Stimulated activated naive B cell treated with anti-CD40 and anti-IgM and Interleukin-4, amounts not matched to agents 10 μg/mL and 1 μg/mL and 100 μg/mL, for 72 hours (primary cell): ENCODE results near the gene NDUFA8.

Experiments
- ATAC-seq, 2 donors: fragments of 150-1000 bp; cut with Tn5 transposase; replicated peaks; 2 replicates each; pipeline ENCODE4 v1.10.0; 2021; ENCODE audit warnings: moderate library complexity in 1 of 2
- DNase-seq: peaks from one replicate; pipeline ENCODE4 v3.0.0; 2021
- H3K27ac Mint-ChIP-seq: one replicate; pipeline ENCODE4 v1.8.0; 2022; ENCODE audit warnings: mild to moderate bottlenecking, mixed read lengths
- H3K27me3 Mint-ChIP-seq, 2 donors: one replicate each; pipeline ENCODE4 v1.8.0; 2022; ENCODE audit warnings: mixed read lengths in 2 of 2
- H3K36me3 Mint-ChIP-seq, 2 donors: one replicate each; pipeline ENCODE4 v1.8.0; 2022; ENCODE audit warnings: mixed read lengths in 2 of 2, mild to moderate bottlenecking in 1 of 2
- H3K4me1 Mint-ChIP-seq, 2 donors: one replicate each; pipeline ENCODE4 v1.8.0; 2022; ENCODE audit warnings: mixed read lengths in 2 of 2, mild to moderate bottlenecking in 1 of 2
- H3K4me3 Mint-ChIP-seq, 2 donors: one replicate each; pipeline ENCODE4 v1.8.0; 2022; ENCODE audit warnings: mild to moderate bottlenecking in 2 of 2, mixed read lengths in 2 of 2, moderate library complexity in 1 of 2
- H3K9me3 Mint-ChIP-seq, 2 donors: one replicate each; pipeline ENCODE4 v1.8.0; 2022; ENCODE audit warnings: mixed read lengths in 2 of 2, mild to moderate bottlenecking in 1 of 2

NDUFA8 gene

DNA sequence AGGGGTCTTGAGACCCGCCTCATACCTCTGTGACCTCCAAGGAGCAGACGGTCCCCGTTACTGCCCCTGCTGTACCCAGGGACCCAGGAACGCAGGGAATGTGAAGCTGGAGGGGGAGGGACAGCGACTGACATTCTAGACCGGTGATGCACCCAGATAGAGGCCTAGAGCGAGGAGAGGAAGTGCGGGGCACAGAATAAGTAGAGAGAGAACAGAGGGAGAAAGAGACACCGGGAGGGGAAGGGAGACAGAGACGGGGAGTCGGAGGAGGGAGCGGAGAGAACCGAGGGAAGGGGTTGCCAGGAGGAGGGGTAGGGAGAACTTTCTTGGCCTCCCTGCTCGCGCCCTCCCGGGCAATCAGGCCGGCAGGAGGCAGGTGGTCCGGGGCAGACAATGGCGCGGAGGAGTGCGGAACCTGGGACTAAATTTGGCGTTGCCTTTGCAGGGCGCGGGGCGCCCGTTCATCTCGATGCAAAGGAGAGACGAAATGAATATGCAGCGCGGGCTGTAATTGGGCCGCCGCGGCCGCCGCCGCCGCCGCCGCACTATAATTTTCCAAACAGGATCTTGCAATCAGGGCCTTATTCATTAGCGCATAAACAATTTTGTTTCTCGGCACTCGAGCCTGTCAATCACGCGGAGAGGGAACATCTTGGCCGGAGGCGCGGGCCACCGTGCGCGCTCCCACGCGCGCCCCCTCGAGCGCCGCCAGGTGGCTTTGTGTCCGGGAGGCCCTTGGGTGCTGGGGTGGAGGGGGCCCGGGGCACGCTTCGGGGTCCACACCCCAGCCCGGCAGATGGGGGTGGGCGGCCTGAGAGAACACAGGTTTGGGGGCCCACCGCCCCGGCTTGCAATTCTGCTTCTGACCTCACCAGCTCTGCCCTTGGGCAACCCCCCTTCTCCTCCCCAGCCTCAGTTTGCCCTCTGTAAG, 33.0 kb downstream of the NDUFA8 start:
- no peak overlapping the region for H3K27ac Mint-ChIP-seq
- no peaks in the 10 kb centered on the region for H3K9me3 Mint-ChIP-seq
- no peak for DNase-seq
- no peaks in the 10 kb centered on the region for H3K36me3 Mint-ChIP-seq
- peaks cover 11 to 29% of the 10 kb centered on the region in 2 donors for H3K4me1 Mint-ChIP-seq
- H3K27me3 Mint-ChIP-seq, result peaks cover 63 to 64% of the 10 kb centered on the region in 2 donors
- peak overlapping the region; percentile 65 for H3K4me3 Mint-ChIP-seq
- ATAC-seq, result no peak

DNA sequence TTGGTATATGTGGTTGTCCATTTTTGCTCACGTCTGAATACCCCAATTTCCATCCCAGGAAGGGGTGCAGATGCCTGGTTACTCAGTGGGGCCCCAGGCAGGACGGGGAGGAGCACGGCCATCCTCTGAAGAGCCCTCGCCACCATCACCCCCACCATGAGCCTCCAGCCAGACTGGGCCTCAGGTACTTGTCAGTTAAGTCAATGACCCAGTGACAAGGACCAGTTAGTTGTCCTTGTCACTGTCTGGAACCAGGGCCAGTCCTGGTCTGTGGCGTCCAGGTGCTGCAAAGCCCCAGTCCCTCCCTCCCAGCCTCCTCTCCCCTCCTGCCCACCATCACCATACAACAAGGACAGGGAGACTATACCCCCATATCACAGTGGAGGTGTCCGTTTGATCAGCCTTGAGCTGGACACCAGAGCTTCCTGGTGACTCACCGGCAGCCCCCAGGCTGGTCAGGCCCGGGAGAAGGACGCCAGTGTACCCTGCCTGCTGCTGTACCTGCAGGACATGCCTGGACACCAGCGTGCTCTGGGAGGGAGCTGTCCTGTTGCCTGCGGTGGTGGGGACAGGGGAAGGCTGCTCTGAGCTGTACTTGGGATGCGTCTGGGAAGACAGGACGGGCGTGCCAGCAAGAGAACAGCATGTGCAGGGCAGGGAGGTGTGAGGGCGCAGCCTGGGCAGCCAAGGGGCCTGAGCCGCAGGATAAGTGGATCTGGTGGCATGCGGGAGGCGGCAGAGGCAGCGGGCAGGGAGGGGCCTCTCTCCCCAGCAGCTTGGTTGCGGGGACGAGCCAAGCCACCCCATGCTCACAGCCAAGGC, 33.9 kb downstream of the NDUFA8 start:
- Mint-ChIP-seq H3K4me3 (peak overlapping the region; percentile 65), H3K27ac (no peak overlapping the region), H3K9me3 (no peaks in the 10 kb centered on the region), H3K27me3 (peaks cover 56 to 60% of the 10 kb centered on the region in 2 donors), H3K36me3 (no peaks in the 10 kb centered on the region), H3K4me1 (peaks cover 11 to 29% of the 10 kb centered on the region in 2 donors)
- ATAC-seq (no peak), DNase-seq (no peak)

DNA sequence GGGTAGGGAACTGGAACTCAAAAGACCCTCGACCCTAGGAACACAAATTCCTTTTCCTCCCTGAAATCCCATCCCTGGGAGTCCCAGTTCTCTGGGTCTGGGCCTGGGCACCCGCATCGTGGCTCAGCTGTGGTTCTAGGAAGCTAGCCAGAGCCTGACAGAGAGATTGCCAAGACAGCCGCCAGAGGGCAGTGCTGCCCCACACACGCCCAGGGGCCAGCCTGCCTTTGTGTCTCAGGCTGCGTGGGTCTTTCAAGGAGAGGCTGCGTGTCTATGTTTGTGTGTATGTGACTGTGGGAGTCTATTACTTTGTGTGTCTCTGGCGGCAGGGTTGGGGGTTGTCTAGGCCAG, 34.4 kb downstream of the NDUFA8 start:
- peak; percentile 90 to 93 for ATAC-seq
- no peaks in the 10 kb centered on the region for H3K9me3 Mint-ChIP-seq
- H3K27me3 Mint-ChIP-seq, result peaks cover 53 to 60% of the 10 kb centered on the region in 2 donors
- no peak overlapping the region for H3K4me3 Mint-ChIP-seq
- H3K36me3 Mint-ChIP-seq, result no peaks in the 10 kb centered on the region
- H3K27ac Mint-ChIP-seq, result no peak overlapping the region
- peak; percentile 63 for DNase-seq
- H3K4me1 Mint-ChIP-seq, result peaks cover 11 to 29% of the 10 kb centered on the region in 2 donors

DNA sequence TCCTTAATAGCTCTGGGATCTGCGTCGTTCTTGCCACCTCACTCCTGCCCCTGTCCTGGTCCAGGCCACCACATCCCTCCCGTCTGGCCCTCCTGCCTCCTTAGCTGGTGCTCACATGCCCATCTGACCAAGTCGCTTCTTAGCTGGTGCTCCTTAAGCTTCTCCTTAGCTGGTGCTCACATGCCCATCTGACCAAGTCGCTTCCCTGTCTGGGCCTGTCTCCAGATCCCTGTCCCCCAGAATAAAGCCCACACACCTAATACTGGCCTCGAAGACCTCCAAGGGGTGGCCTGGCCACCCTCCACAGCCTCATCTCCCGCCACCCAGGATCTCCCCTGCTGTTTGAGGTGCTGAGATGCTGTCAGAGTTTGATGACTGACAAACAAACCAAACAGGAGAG, 35.1 kb downstream of the NDUFA8 start:
- no peak for DNase-seq
- peaks cover 48 to 55% of the 10 kb centered on the region in 2 donors for H3K27me3 Mint-ChIP-seq
- no peak overlapping the region for H3K27ac Mint-ChIP-seq
- no peaks in the 10 kb centered on the region for H3K9me3 Mint-ChIP-seq
- H3K4me3 Mint-ChIP-seq, result no peak overlapping the region
- H3K36me3 Mint-ChIP-seq, result no peaks in the 10 kb centered on the region
- H3K4me1 Mint-ChIP-seq, result peaks cover 11 to 29% of the 10 kb centered on the region in 2 donors
- ATAC-seq, result no peak

DNA sequence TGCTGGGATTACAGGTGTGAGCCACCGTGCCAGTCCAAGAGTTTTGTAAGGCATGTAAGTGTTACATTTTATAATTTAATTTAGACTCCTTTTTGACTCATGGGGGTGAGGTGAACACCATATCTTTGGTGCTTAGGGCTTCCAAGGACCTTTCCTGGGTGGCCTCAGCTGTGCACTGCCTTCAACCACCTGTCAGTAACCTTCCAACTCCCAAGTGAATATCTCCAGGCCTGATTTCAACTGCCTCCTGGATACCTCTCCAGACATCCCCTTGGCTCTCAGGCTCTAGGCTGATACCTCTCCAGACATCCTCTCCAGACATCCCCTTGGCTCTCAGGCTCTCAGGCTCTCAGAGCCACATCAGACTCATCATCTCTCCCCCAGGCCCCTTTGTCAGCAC, 35.5 kb downstream of the NDUFA8 start:
- H3K4me1 Mint-ChIP-seq, result peaks cover 11 to 29% of the 10 kb centered on the region in 2 donors
- H3K4me3 Mint-ChIP-seq, result no peak overlapping the region
- ATAC-seq (no peak), DNase-seq (no peak)
- H3K36me3 Mint-ChIP-seq, result no peaks in the 10 kb centered on the region
- H3K27me3 Mint-ChIP-seq, result peaks cover 44 to 50% of the 10 kb centered on the region in 2 donors
- H3K27ac Mint-ChIP-seq, result no peak overlapping the region
- no peaks in the 10 kb centered on the region for H3K9me3 Mint-ChIP-seq

DNA sequence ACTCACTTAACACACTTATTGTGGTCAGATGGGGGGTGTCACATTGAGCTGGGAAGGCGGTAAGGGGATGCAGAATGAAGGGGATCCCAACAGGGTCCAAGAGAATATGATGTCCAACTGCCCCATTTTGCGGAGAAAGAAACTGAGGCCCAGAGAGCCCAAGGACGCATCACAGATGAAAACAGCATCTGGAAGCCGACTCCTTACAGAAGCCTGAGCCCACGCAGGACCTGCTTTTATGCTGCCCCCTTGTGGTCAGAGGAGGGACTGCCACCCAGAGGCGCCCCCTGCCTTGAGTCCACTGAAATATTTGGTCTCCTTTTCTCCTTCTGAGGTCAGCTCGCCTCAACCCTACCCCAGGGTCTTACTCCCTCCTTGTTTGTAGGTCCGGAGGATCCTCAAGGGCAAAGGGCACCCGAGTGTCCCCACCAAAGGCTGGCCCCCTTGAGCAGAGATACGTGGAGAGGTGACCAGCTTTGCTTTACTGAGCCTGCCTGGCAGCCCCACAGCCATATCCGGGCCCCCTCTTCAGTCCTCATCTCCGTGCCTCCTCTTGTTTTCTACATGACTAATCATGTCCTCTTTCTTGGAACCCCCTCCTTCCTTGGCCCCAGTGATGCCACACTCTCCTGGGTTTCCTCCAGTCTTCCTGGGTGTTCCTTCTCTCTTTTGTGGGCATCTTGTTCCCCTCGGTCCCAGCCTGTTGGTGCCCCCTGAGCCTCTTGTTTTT, 36.5 kb downstream of the NDUFA8 start:
- Mint-ChIP-seq H3K36me3 (no peaks in the 10 kb centered on the region), H3K27me3 (peaks cover 44 to 50% of the 10 kb centered on the region in 2 donors), H3K4me1 (peaks cover 11 to 29% of the 10 kb centered on the region in 2 donors), H3K9me3 (no peaks in the 10 kb centered on the region), H3K4me3 (no peak overlapping the region), H3K27ac (no peak overlapping the region)
- DNase-seq, result peak; percentile 43
- peak; percentile 43 to 63 for ATAC-seq

DNA sequence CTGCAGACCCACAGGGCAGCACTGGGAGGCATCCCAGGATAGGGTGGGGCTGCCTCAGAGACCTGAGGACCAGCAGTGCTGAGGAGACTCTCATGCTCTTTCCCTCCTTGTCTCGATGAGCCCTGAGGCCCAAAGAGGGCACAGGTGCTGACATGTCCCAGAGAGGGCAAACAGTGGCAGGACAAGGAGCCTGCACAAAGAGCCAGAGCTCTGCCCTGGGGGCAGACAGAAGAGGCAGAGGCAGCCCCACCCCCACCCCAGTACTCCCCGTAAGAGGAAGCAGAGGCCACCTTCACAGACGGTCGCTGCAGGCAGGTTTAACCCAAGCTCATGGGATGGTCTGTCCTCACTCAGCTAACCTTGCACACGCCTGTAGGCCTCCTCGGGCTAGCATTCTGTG, 37.1 kb downstream of the NDUFA8 start:
- H3K36me3 Mint-ChIP-seq, result no peaks in the 10 kb centered on the region
- peaks cover 39 to 44% of the 10 kb centered on the region in 2 donors for H3K27me3 Mint-ChIP-seq
- H3K4me1 Mint-ChIP-seq, result peaks cover 11 to 29% of the 10 kb centered on the region in 2 donors
- DNase-seq (no peak), ATAC-seq (peak in 1 of 2 donors; percentile 3)
- H3K4me3 Mint-ChIP-seq, result no peak overlapping the region
- no peaks in the 10 kb centered on the region for H3K9me3 Mint-ChIP-seq
- peak overlapping the region; percentile 42 for H3K27ac Mint-ChIP-seq

DNA sequence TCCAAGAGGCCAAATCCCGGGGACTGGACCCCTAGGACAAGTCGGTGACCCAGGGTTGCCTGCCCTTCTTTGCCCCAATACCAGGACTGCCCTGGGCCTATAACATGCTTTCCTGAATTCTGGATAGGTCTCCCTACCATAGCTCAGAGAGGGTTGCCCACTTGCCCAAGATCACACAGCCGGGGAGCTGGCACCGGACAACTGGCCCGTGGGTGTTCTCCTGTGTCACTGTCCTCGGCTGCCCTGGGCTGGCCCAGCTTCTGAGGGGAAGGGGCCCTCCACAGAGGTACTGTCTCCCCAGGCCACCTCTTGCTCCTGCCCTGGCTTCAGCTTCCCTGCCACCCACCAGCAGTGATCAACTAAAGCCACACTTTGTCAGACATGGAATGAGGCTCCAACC, 37.6 kb downstream of the NDUFA8 start:
- no peak for ATAC-seq

DNA sequence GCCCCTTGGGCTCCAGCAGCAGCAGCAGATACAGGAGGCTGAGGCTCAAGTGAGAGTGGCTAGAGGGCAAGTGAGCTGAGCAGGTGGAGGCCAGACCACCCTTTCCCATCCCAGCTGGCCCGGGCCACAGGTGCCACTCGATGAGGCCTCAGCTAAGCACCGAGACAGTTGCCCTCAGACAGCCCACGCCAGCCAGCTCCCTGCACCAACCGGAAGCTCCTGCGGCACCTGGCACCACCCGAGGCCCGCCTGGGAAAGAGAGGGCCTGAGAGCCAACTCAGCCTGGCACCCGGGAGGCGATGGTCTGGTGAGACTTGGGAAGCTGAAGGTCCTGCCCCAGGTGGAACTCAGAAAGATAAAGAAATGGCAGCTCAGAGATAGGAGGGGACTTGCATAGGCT, 38.2 kb downstream of the NDUFA8 start:
- no peaks in the 10 kb centered on the region for H3K9me3 Mint-ChIP-seq
- H3K36me3 Mint-ChIP-seq, result no peaks in the 10 kb centered on the region
- ATAC-seq (no peak), DNase-seq (no peak)
- H3K4me1 Mint-ChIP-seq, result peaks cover 10 to 26% of the 10 kb centered on the region in 2 donors
- H3K4me3 Mint-ChIP-seq, result no peak overlapping the region
- peaks cover 30 to 35% of the 10 kb centered on the region in 2 donors for H3K27me3 Mint-ChIP-seq
- no peak overlapping the region for H3K27ac Mint-ChIP-seq

More for the DNA sequence above, 37.6 kb downstream of the NDUFA8 start:
- no peak overlapping the region for H3K4me3 Mint-ChIP-seq
- H3K27ac Mint-ChIP-seq, result peak overlapping the region; percentile 42
- H3K36me3 Mint-ChIP-seq, result no peaks in the 10 kb centered on the region
- peaks cover 11 to 29% of the 10 kb centered on the region in 2 donors for H3K4me1 Mint-ChIP-seq
- no peaks in the 10 kb centered on the region for H3K9me3 Mint-ChIP-seq
- DNase-seq, result no peak
- H3K27me3 Mint-ChIP-seq, result peaks cover 34 to 38% of the 10 kb centered on the region in 2 donors

DNA sequence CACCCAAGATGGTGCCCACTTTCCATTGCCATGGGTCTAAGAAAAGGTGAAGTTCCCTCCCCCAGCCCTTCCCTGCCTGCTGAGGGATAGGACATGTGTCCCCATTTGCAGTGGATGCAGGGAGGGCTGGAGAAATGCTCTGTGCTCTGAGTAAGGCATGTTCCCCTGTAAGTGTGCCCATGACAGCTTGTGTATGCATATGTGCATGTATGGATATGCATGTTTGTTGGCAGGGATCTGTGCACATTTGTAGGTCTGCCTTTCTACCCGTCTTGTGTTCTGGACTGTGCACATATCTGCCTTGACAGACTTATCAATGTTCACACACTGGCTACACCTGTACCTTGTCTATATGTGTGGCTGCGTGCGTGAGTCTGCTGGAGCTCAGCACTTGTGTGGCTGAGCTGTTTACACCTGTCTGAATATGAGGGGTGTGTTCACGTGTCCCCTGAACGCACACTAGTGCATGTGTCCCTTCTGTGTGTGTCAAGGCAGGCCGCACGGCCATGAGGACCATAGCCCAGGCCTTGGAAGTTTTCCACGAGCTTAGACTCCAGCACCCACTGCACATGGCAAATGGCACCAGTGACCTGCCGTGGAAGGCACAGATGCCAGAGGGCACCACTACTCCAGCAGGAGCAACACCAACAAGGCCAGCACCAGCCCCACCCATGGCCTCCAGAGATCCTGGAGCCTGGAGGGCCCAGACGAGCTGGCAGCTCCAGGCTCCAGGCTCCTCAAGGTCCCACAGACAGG, 39.1 kb downstream of the NDUFA8 start:
- Mint-ChIP-seq H3K4me3 (no peak overlapping the region), H3K27me3 (peaks cover 25 to 30% of the 10 kb centered on the region in 2 donors), H3K27ac (no peak overlapping the region), H3K9me3 (no peaks in the 10 kb centered on the region), H3K4me1 (peaks cover 4 to 18% of the 10 kb centered on the region in 2 donors), H3K36me3 (no peaks in the 10 kb centered on the region)
- no peak for ATAC-seq
- DNase-seq, result no peak

DNA sequence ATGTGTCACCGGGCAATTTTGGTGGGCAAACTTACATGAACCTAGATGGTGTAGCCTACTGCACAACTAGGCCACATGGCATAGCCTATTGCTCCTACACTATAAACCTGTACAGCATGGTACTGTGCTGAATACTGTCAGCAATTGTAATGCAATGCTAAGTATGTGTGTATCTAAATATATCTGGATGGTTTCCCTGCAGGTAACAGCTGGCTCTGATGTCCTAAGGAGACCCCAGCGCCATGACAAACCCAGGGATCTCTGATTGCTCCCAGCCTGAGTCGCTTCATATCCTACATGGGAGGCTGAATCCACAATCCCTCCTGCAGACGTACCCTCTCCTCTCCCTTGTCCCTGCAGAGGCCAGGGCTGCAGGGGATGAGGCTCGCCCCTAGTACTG, 39.9 kb downstream of the NDUFA8 start:
- no peak for DNase-seq
- H3K9me3 Mint-ChIP-seq, result no peaks in the 10 kb centered on the region
- no peak overlapping the region for H3K4me3 Mint-ChIP-seq
- no peaks in the 10 kb centered on the region for H3K36me3 Mint-ChIP-seq
- no peak for ATAC-seq
- H3K27me3 Mint-ChIP-seq, result peaks cover 22 to 30% of the 10 kb centered on the region in 2 donors
- H3K4me1 Mint-ChIP-seq, result peaks cover 0 to 11% of the 10 kb centered on the region in 2 donors
- H3K27ac Mint-ChIP-seq, result no peak overlapping the region

DNA sequence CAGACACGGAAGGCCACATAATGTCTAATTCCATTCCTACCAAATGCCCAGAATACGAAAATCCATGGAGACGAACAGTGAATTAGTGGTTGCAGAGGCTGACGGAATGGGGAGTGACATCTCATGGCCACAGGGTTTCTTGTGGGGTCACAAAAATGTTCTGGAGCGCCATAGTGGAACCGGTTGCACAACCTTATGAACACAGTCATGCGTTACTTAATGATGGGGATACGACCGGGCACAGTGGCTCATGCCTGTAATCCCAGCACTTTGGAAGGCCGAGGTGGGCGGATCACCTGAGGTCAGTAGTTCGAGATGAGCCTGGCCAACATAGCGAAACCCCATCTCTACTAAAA, 40.4 kb downstream of the NDUFA8 start:
- Mint-ChIP-seq H3K9me3 (no peaks in the 10 kb centered on the region), H3K4me1 (peaks cover 0 to 11% of the 10 kb centered on the region in 2 donors), H3K27ac (peak overlapping the region; percentile 37), H3K36me3 (no peaks in the 10 kb centered on the region), H3K27me3 (peaks cover 18 to 27% of the 10 kb centered on the region in 2 donors), H3K4me3 (no peak overlapping the region)
- ATAC-seq (no peak), DNase-seq (no peak)

DNA sequence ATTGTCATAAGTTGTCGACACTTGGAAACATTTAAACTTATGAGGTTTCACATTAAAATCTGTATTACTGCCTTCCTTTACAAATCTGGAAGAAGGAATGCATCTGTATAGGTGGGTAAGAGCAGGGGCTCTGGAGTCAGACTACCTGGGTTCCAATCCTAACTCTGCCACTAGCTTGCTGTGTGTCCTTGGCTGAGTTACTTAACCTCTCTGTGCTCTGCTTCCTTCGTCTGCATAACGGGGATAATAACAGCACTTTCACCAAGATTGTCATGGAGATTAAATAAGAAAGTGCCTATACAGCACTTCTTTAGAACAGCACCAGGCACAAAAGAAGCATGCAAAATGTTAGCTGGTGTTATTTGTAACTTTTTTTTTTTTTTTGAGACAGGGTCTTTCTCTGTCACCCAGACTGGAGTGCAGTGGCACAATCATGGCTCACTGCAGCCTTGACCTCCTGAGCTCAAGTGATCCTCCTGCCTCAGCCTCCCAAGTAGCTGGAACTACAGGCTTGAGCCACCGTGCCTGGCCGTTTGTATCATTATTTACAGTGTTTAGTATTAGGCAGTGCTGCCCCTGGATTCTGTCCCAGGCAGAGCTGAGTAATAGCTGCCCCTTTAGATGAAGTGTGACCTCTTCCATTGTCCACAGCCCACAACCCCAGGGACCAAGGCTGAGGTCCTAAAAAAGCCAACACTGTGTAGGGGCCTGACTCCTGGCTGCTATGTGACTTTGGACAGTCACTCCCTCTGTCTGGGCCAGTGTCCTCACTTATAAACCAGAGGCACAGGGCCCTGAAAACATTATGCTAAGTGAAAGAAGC, 41.0 kb downstream of the NDUFA8 start:
- H3K9me3 Mint-ChIP-seq, result no peaks in the 10 kb centered on the region
- ATAC-seq, result no peak
- H3K4me3 Mint-ChIP-seq, result no peak overlapping the region
- peaks cover 0 to 10% of the 10 kb centered on the region in 2 donors for H3K4me1 Mint-ChIP-seq
- no peak overlapping the region for H3K27ac Mint-ChIP-seq
- H3K27me3 Mint-ChIP-seq, result peaks cover 16 to 24% of the 10 kb centered on the region in 2 donors
- DNase-seq, result no peak
- no peaks in the 10 kb centered on the region for H3K36me3 Mint-ChIP-seq
